Spleen (tissue), 11 donors: ENCODE results near the gene TMEM245. TPM values are rescaled to one million over a fixed set of nuclear protein-coding genes. Genes with fewer than 3 reads are reported as not detected.

Source experiments
- DNase-seq: peaks from one replicate; pipeline ENCODE4 v3.0.0-alpha.2; 2020
- H3K27ac ChIP-seq, 8 donors: fragments of 200-600 bp; sonication (generic) in 7 of 8; 1 replicate in 4 of 8; 2 replicates in 4 of 8; pipeline versions ENCODE4 v1.5.0 to v1.8.0; 2016 to 2021; ENCODE audit warnings: inconsistent platforms in 4 of 8, mild to moderate bottlenecking in 4 of 8, moderate library complexity in 1 of 8
- H3K27me3 ChIP-seq, 7 donors: fragments of 200-600 bp; sonication (generic) in 6 of 7; replicated peaks in 1 of 7; 1 replicate in 4 of 7; 2 replicates in 3 of 7; pipeline versions ENCODE4 v1.5.0 to v1.8.0; 2016 to 2021; ENCODE audit warnings: inconsistent platforms in 3 of 7, mild to moderate bottlenecking in 1 of 7
- H3K36me3 ChIP-seq, 6 donors: fragments of 200-600 bp; sonication (generic) in 5 of 6; 1 replicate in 4 of 6; 2 replicates in 2 of 6; pipeline versions ENCODE4 v1.5.0 to v1.8.0; 2016 to 2021; ENCODE audit warnings: inconsistent platforms in 2 of 6
- H3K4me1 ChIP-seq, 6 donors: fragments of 200-600 bp; sonication (generic) in 5 of 6; 1 replicate in 3 of 6; 2 replicates in 3 of 6; pipeline versions ENCODE4 v1.5.0 to v1.8.0; 2016 to 2021; ENCODE audit warnings: inconsistent platforms in 3 of 6
- H3K4me3 ChIP-seq, 8 donors: fragments of 200-600 bp; sonication (generic) in 7 of 8; 1 replicate in 4 of 8; 2 replicates in 4 of 8; pipeline versions ENCODE4 v1.5.0 to v1.8.0; 2016 to 2021; ENCODE audit warnings: inconsistent platforms in 4 of 8, mild to moderate bottlenecking in 4 of 8, moderate library complexity in 2 of 8
- H3K9me3 ChIP-seq, 8 donors: fragments of 200-600 bp; sonication (generic) in 7 of 8; 1 replicate in 4 of 8; 2 replicates in 4 of 8; pipeline versions ENCODE4 v1.5.0 to v1.8.0; 2016 to 2021; ENCODE audit warnings: inconsistent platforms in 4 of 8
- POLR2A ChIP-seq, 3 donors: fragments of 450-650 bp; IDR thresholded peaks; one replicate each; pipeline ENCODE4 v1.5.1; 2017; ENCODE audit warnings: antibody characterized with exemption in 3 of 3, mild to moderate bottlenecking in 1 of 3
- POLR2AphosphoS5 ChIP-seq, 3 donors: sonication (generic); formaldehyde crosslinking; IDR thresholded peaks; one replicate each; pipeline ENCODE4 v1.5.1; 2017; ENCODE audit warnings: antibody characterized with exemption in 3 of 3
- WGBS, 5 donors: extraction: QIAGEN DNeasy Blood & Tissue Kit in 3 of 5; methylation state at CpG; one replicate each; pipeline versions ENCODE4 v1.1.5 to v1.1.7; 2013 to 2018; 5-methylcytosine and 5-hydroxymethylcytosine counted together
- intact Hi-C: fragments of 100-400 bp; cut with DNase I; formaldehyde crosslinking; loops from one replicate; pipeline ENCODE4 v1.15.0; 2023; ENCODE audit warnings: low total_unique reads
- polyA plus RNA-seq, 3 donors: library from polyadenylated mRNA; stranded (reverse); fragments of 200-250 nt; gene quantifications; one replicate each; pipeline ENCODE4 v1.2.1, GENCODE V29; 2013
- total RNA-seq, 7 donors: library from RNA; depleted of rRNA in 3 of 7; stranded (reverse); fragments of >200 nt in 3 of 7; fragmentation: NEBNext Ultra II Directional in 4 of 7; extraction: Animal tissue kit (Norgen Biotek cat#: 25700) in 4 of 7; gene quantifications; one replicate each; pipeline versions ENCODE4 v1.1.0 to v1.2.1, GENCODE V29; 2016 to 2021
- TF ChIP-seq, protein P1 (sequence below), 11 experiments: fragments of 200-600 bp in 7 of 11; fragments of 450-650 bp in 4 of 11; sonication (generic) in 4 of 11; IDR thresholded peaks in 8 of 11; conservative IDR thresholded peaks in 3 of 11; 1 replicate in 7 of 11; 2 replicates in 4 of 11; pipeline versions ENCODE4 v1.4.0 to v1.8.0; 2016 to 2021; ENCODE audit warnings: antibody characterized with exemption in 11 of 11, inconsistent platforms in 4 of 11, mild to moderate bottlenecking in 1 of 11
- donor health status: healthy with polysubstance abuse.
- donor health status: DM: no; HTN: no; CAD: no; lungs with moderate emphysema.
- donor health status: DM: no; HTN: no; CAD: no.
- donor health status: Bipolar disorder and iron deficiency.
- donor health status: healthy.
- donor health status: DM: no; HTN: no; CAD: no.
- donor health status: DM: yes; HTN: yes; CAD: no.

The TMEM245 gene
- total and polyA plus RNA-seq, 10 donors, result 3.2 to 71.6 (median 37.9) TPM

DNA sequence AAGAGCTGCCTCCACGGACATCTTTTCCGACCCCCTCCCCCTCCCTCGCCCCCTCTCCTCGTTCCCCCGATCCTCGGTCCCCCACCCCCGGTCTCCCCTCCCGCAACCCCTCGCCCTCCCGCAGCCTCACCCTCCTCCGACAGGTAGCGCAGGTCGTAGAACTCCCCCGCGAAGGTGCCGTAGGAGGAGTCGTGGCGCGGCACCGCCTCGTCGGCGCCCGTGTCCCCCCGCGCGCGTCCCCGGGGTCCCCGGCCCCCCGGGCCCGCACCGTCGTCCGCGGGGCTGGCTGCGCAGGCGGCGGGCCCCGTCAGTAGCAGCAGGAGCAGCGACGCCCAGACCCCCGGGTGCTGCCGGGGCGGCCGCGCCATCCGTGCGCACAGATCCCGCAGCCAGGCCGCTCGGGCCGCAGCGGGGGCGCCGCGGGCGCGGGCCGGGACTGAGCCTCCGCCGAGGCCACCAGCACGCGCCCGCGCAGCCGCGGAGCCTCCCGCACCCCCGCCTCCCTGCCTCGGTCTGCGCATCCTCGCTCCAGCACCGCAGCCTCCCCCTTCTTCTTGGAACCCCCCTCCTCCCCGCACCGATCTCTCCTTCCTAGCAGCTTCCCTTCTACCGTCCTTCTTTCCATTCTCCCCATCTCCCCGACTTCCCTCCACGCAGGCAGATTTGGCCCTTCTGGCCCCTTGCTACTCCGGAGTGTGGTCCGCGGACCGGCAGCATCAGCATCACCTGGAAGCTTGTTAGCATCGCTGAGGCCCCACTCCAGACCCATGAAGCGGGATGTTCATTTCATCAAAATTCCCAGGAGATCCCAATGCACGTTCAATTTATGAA is 47.2 kb upstream of the TMEM245 start, which contains the start of gene FRRS1L:
Gene FRRS1L, minus strand, starts transcription at position 479 of the 831 bp plus-strand sequence. Its CDS starts 111 bp downstream, at position 368.
- Histone ChIP-seq H3K36me3 (no peaks in the 10 kb centered on the region), H3K27ac (no peak within 1 kb of the TSS), H3K9me3 (peaks cover 0 to 5% (median 0%) of the 10 kb centered on the region in 8 donors), H3K4me3 (peak within 1 kb of the TSS in 1 of 8 donors; percentile 50), H3K4me1 (peaks cover 0 to 4% (median 0%) of the 10 kb centered on the region in 6 donors), H3K27me3 (peaks cover 0 to 79% (median 26%) of the 10 kb centered on the region in 7 donors)
- no peak for DNase-seq
- intact Hi-C loops, result no loop called here
- WGBS, 5 donors, result 9 to 20% (median 10%) methylated on average over 48 to 85 of the region's 86 CpGs
- TF ChIP-seq, protein P1, sequence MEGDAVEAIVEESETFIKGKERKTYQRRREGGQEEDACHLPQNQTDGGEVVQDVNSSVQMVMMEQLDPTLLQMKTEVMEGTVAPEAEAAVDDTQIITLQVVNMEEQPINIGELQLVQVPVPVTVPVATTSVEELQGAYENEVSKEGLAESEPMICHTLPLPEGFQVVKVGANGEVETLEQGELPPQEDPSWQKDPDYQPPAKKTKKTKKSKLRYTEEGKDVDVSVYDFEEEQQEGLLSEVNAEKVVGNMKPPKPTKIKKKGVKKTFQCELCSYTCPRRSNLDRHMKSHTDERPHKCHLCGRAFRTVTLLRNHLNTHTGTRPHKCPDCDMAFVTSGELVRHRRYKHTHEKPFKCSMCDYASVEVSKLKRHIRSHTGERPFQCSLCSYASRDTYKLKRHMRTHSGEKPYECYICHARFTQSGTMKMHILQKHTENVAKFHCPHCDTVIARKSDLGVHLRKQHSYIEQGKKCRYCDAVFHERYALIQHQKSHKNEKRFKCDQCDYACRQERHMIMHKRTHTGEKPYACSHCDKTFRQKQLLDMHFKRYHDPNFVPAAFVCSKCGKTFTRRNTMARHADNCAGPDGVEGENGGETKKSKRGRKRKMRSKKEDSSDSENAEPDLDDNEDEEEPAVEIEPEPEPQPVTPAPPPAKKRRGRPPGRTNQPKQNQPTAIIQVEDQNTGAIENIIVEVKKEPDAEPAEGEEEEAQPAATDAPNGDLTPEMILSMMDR (IDR thresholded peaks at IDR 0.05 in 8 of 11, conservative IDR thresholded peaks at IDR 0.05 in 3 of 11), result no peak

DNA sequence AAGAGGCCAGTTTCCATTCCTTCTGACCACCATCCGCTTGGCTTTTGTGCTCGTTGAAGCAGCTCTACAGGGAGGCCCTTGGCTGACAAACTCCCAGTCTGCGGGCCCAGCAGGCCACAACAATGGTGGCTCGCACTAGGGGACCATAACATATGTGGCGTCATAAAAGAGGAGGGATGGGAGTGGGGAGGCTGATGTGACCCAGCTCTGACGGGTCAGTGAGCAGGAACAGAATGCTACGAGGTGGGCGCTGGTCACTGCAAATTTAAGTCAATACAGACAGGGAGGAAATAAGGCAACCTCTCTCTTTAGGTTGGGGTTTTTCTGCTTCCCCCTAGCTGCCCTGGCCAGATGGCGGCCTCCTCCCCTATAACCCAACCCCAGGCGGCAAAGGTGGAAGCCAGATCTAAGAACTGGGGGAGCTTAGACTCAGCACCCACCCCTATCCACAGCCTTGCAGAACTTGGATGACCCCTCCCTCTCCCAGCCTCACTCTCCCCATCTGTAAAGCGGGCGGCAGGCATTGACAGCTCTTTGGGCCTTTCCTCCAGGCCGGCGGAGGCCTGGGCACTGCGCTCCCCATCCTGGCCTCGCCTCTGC is 46.5 kb upstream of the TMEM245 start:
- TF ChIP-seq POLR2AphosphoS5 (IDR thresholded peaks at IDR 0.05), result no peak
- no peak for TF ChIP-seq POLR2A (IDR thresholded peaks at IDR 0.05)
- TF ChIP-seq, protein P1 (IDR thresholded peaks at IDR 0.05 in 8 of 11, conservative IDR thresholded peaks at IDR 0.05 in 3 of 11), result no peak
- intact Hi-C loops, result no loop called here
- Histone ChIP-seq H3K4me1 (peaks cover 0 to 4% (median 0%) of the 10 kb centered on the region in 6 donors), H3K27me3 (peaks cover 0 to 72% (median 26%) of the 10 kb centered on the region in 7 donors), H3K36me3 (no peaks in the 10 kb centered on the region), H3K9me3 (peaks cover 0 to 5% (median 0%) of the 10 kb centered on the region in 8 donors), H3K4me3 (peak overlapping the region in 1 of 8 donors; percentile 50), H3K27ac (no peak overlapping the region)
- WGBS, 5 donors, result 77 to 89% (median 84%) methylated on average over 16 of the region's 16 CpGs
- no peak for DNase-seq

- Histone ChIP-seq H3K4me3 (no peak overlapping the region), H3K27me3 (peaks cover 0 to 51% (median 17%) of the 10 kb centered on the region in 7 donors), H3K4me1 (peaks cover 0 to 4% (median 0%) of the 10 kb centered on the region in 6 donors), H3K36me3 (no peaks in the 10 kb centered on the region), H3K27ac (no peak overlapping the region), H3K9me3 (peaks cover 0 to 5% (median 0%) of the 10 kb centered on the region in 8 donors)
- 60 to 70% (median 68%) methylated on average over 5 of the region's 5 CpGs for WGBS, 5 donors
- TF ChIP-seq, protein P1 (IDR thresholded peaks at IDR 0.05 in 8 of 11, conservative IDR thresholded peaks at IDR 0.05 in 3 of 11), result no peak
- TF ChIP-seq POLR2A (IDR thresholded peaks at IDR 0.05), result no peak
- no peak for TF ChIP-seq POLR2AphosphoS5 (IDR thresholded peaks at IDR 0.05)
- DNase-seq, result no peak
- intact Hi-C loops, result no loop called here
Measured at GRCh38 chr9:109164042-109164441, 44.3 kb upstream of the TMEM245 start.

DNA sequence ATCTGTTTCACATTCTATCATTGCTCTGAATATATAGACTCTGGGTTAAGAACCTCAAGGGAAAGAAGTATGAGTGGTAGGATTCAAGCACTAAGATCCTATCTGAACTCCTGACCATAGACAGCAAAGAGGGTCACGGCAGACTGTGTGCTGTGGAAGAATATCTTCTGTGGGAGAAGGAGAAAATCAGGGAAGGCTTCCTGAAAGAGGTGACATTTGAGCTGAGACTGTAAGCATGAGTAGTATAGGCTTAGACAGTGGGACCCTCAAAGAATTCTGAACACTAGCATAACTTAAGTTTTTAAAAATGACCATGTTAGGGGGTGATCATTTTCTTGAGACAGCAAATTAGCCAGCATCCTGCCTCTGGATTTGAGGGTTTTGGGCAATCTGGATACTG is 43.4 kb upstream of the TMEM245 start:
- Histone ChIP-seq H3K4me1 (peaks cover 0 to 4% (median 0%) of the 10 kb centered on the region in 6 donors), H3K4me3 (no peak overlapping the region), H3K9me3 (peaks cover 0 to 5% (median 0%) of the 10 kb centered on the region in 8 donors), H3K36me3 (no peaks in the 10 kb centered on the region), H3K27ac (no peak overlapping the region), H3K27me3 (peaks cover 0 to 42% (median 12%) of the 10 kb centered on the region in 7 donors)
- no peak for DNase-seq
- intact Hi-C loops, result no loop called here
- WGBS, 5 donors, result 87 to 100% (median 93%) methylated on average over 1 of the region's 1 CpG
- no peak for TF ChIP-seq POLR2AphosphoS5 (IDR thresholded peaks at IDR 0.05)
- TF ChIP-seq, protein P1 (IDR thresholded peaks at IDR 0.05 in 8 of 11, conservative IDR thresholded peaks at IDR 0.05 in 3 of 11), result no peak
- TF ChIP-seq POLR2A (IDR thresholded peaks at IDR 0.05), result no peak
